IgD-negative memory B cell (primary cell): ENCODE measurements around the gene LIN54. TPM values are rescaled to one million over a fixed set of nuclear protein-coding genes. Genes with fewer than 3 reads are reported as not detected.
A peak's percentile ranks its signal among the peaks of the same experiment; 100 is the strongest.
"Not testable (repeated sequence)": the region's sequence is repeated elsewhere in the genome, so short reads cannot be mapped to it uniquely, and the experiment has no call there.

Experiments
- H3K27ac Mint-ChIP-seq, 3 donors: one replicate each; pipeline ENCODE4 v1.8.0; 2020 to 2022; ENCODE audit warnings: mild to moderate bottlenecking in 3 of 3, mixed read lengths in 3 of 3, moderate library complexity in 1 of 3
- H3K27me3 Mint-ChIP-seq: one replicate; pipeline ENCODE4 v1.8.0; 2021; ENCODE audit warnings: mixed read lengths
- H3K36me3 Mint-ChIP-seq: one replicate; pipeline ENCODE4 v1.8.0; 2020; ENCODE audit warnings: mild to moderate bottlenecking, mixed read lengths
- H3K4me1 Mint-ChIP-seq, 3 donors: one replicate each; pipeline ENCODE4 v1.8.0; 2020 to 2022; ENCODE audit warnings: mixed read lengths in 3 of 3, mild to moderate bottlenecking in 1 of 3
- H3K4me3 Mint-ChIP-seq, 4 donors: one replicate each; pipeline ENCODE4 v1.8.0; 2020 to 2022; ENCODE audit warnings: mild to moderate bottlenecking in 4 of 4, mixed read lengths in 4 of 4, moderate library complexity in 3 of 4
- H3K9me3 Mint-ChIP-seq, 3 donors: one replicate each; pipeline ENCODE4 v1.8.0; 2020 to 2021; ENCODE audit warnings: mixed read lengths in 3 of 3, mild to moderate bottlenecking in 1 of 3
- polyA plus RNA-seq: library from polyadenylated mRNA; unstranded; fragments of 300-500 nt; fragmentation: Illumina TruSeq; gene quantifications from one replicate; pipeline ENCODE4 v1.2.3, GENCODE V29; 2021

The LIN54 gene
- polyA plus RNA-seq, 1 donor from 2014 or later = 7.7 TPM

GRCh38 chr4:83022724-83023450, 12.3 kb upstream of the LIN54 start:
- Mint-ChIP-seq H3K36me3 (no peaks in the 10 kb centered on the region), H3K9me3 (peaks cover 2 to 8% (median 8%) of the 10 kb centered on the region in 3 donors), H3K4me1 (peaks cover 5 to 9% (median 5%) of the 10 kb centered on the region in 3 donors)

GRCh38 chr4:83019794-83020494, 9.3 kb upstream of the LIN54 start:
- Mint-ChIP-seq H3K9me3 (peaks cover under 1 to 7% (median 2%) of the 10 kb centered on the region in 3 donors), H3K27me3 (no peaks in the 10 kb centered on the region), H3K36me3 (peaks cover 1% of the 10 kb centered on the region), H3K27ac (no peak overlapping the region), H3K4me3 (no peak overlapping the region), H3K4me1 (peaks cover 0 to under 1% (median 0%) of the 10 kb centered on the region in 3 donors)

More at GRCh38 chr4:83022724-83023450, 12.3 kb upstream of the LIN54 start:
- H3K27me3 Mint-ChIP-seq = no peaks in the 10 kb centered on the region
- no peak overlapping the region for H3K4me3 Mint-ChIP-seq
- H3K27ac Mint-ChIP-seq = no peak overlapping the region

- Mint-ChIP-seq H3K27ac (peak overlapping the region; percentile 65 to 73 (median 68)), H3K9me3 (no peaks in the 10 kb centered on the region), H3K36me3 (peaks cover 2% of the 10 kb centered on the region), H3K4me1 (peaks cover 21 to 33% (median 23%) of the 10 kb centered on the region in 3 donors), H3K4me3 (peak overlapping the region; percentile 83 to 97 (median 94)), H3K27me3 (no peaks in the 10 kb centered on the region)
Observed at GRCh38 chr4:83013902-83014301, 3.3 kb upstream of the LIN54 start.

- Mint-ChIP-seq H3K9me3 (no peaks in the 10 kb centered on the region), H3K4me1 (peaks cover 21 to 33% (median 23%) of the 10 kb centered on the region in 3 donors), H3K4me3 (peak overlapping the region; percentile 83 to 97 (median 94)), H3K27ac (peak overlapping the region; percentile 68 to 90 (median 73)), H3K36me3 (peaks cover 2% of the 10 kb centered on the region), H3K27me3 (no peaks in the 10 kb centered on the region)
Observed at GRCh38 chr4:83013420-83013867, 2.8 kb upstream of the LIN54 start.

GRCh38 chr4:83012687-83013419, 2.2 kb upstream of the LIN54 start:
- Mint-ChIP-seq H3K4me1 (peaks cover 24 to 36% (median 26%) of the 10 kb centered on the region in 3 donors), H3K4me3 (peak overlapping the region; percentile 83 to 97 (median 94)), H3K27ac (peak overlapping the region; percentile 68 to 90 (median 73)), H3K27me3 (no peaks in the 10 kb centered on the region), H3K36me3 (peaks cover 2% of the 10 kb centered on the region), H3K9me3 (no peaks in the 10 kb centered on the region)

GRCh38 chr4:83012200-83012686, 1.6 kb upstream of the LIN54 start:
- H3K27me3 Mint-ChIP-seq = no peaks in the 10 kb centered on the region
- peak overlapping the region; percentile 83 to 99 (median 95) for H3K4me3 Mint-ChIP-seq
- H3K4me1 Mint-ChIP-seq = peaks cover 30 to 40% (median 31%) of the 10 kb centered on the region in 3 donors
- peaks cover 3% of the 10 kb centered on the region for H3K36me3 Mint-ChIP-seq
- H3K27ac Mint-ChIP-seq = peak overlapping the region; percentile 73 to 96 (median 95)
- H3K9me3 Mint-ChIP-seq = no peaks in the 10 kb centered on the region

GRCh38 chr4:83011689-83012199, 1.1 kb upstream of the LIN54 start:
- Mint-ChIP-seq H3K9me3 (no peaks in the 10 kb centered on the region), H3K36me3 (peaks cover 3% of the 10 kb centered on the region), H3K27me3 (no peaks in the 10 kb centered on the region), H3K27ac (peak overlapping the region; percentile 73 to 96 (median 95)), H3K4me3 (peak overlapping the region; percentile 83 to 99 (median 95)), H3K4me1 (peaks cover 31 to 40% (median 31%) of the 10 kb centered on the region in 3 donors)

GRCh38 chr4:83010111-83010521, 507 bp downstream of the LIN54 start:
- peaks cover 33 to 44% (median 35%) of the 10 kb centered on the region in 3 donors for H3K4me1 Mint-ChIP-seq
- H3K9me3 Mint-ChIP-seq = no peaks in the 10 kb centered on the region
- H3K36me3 Mint-ChIP-seq = peaks cover 6% of the 10 kb centered on the region
- H3K4me3 Mint-ChIP-seq = peak overlapping the region; percentile 83 to 99 (median 95)
- peak overlapping the region; percentile 73 to 96 (median 95) for H3K27ac Mint-ChIP-seq
- H3K27me3 Mint-ChIP-seq = no peaks in the 10 kb centered on the region

GRCh38 chr4:83009529-83009928, 1.1 kb downstream of the LIN54 start:
- Mint-ChIP-seq H3K27ac (peak overlapping the region; percentile 73 to 96 (median 95)), H3K36me3 (peaks cover 4% of the 10 kb centered on the region), H3K27me3 (no peaks in the 10 kb centered on the region), H3K4me1 (peaks cover 33 to 44% (median 35%) of the 10 kb centered on the region in 3 donors), H3K9me3 (no peaks in the 10 kb centered on the region), H3K4me3 (peak overlapping the region; percentile 83 to 99 (median 95))

GRCh38 chr4:83003044-83003791, 7.4 kb downstream of the LIN54 start:
- peaks cover 10 to 27% (median 14%) of the 10 kb centered on the region in 3 donors for H3K4me1 Mint-ChIP-seq
- H3K4me3 Mint-ChIP-seq = peak overlapping the region in 2 of 4 donors; percentile 20 to 27
- not testable (repeated sequence) for H3K9me3 Mint-ChIP-seq, H3K27me3 Mint-ChIP-seq, H3K27ac Mint-ChIP-seq, H3K36me3 Mint-ChIP-seq

- no peak overlapping the region for H3K4me3 Mint-ChIP-seq
Observed at GRCh38 chr4:83002329-83002728, 8.3 kb downstream of the LIN54 start.

GRCh38 chr4:82998898-82999297, 11.7 kb downstream of the LIN54 start:
- Mint-ChIP-seq H3K27ac (no peak overlapping the region), H3K36me3 (peaks cover 1% of the 10 kb centered on the region), H3K4me1 (peaks cover 0 to 13% (median 5%) of the 10 kb centered on the region in 3 donors), H3K9me3 (no peaks in the 10 kb centered on the region), H3K4me3 (no peak overlapping the region), H3K27me3 (no peaks in the 10 kb centered on the region)

More at GRCh38 chr4:83002329-83002728, 8.3 kb downstream of the LIN54 start:
- Mint-ChIP-seq H3K27me3 (no peaks in the 10 kb centered on the region), H3K36me3 (peaks cover 4% of the 10 kb centered on the region), H3K27ac (no peak overlapping the region), H3K4me1 (peaks cover 2 to 19% (median 8%) of the 10 kb centered on the region in 3 donors), H3K9me3 (no peaks in the 10 kb centered on the region)

GRCh38 chr4:82994834-82995233, 15.8 kb downstream of the LIN54 start:
- H3K27ac Mint-ChIP-seq = no peak overlapping the region
- H3K27me3 Mint-ChIP-seq = no peaks in the 10 kb centered on the region
- H3K4me1 Mint-ChIP-seq = peaks cover 4 to 12% (median 9%) of the 10 kb centered on the region in 3 donors
- peaks cover 1% of the 10 kb centered on the region for H3K36me3 Mint-ChIP-seq
- H3K9me3 Mint-ChIP-seq = no peaks in the 10 kb centered on the region
- H3K4me3 Mint-ChIP-seq = no peak overlapping the region
